Brain microvascular endothelial cell (primary cell): ENCODE results near the gene ATP6AP2.

Experiments
- DNase-seq: peaks from one replicate; pipeline ENCODE4 v3.0.0-alpha.2; 2020
- H3K27ac ChIP-seq: fragments of 250-450 bp; sonication (Bioruptor Pico); 2 replicates; pipeline ENCODE4 v1.5.1; 2020; ENCODE audit warnings: mild to moderate bottlenecking, moderate library complexity
- H3K27me3 ChIP-seq: fragments of 250-450 bp; sonication (Bioruptor Pico); replicated peaks from 2 replicates; pipeline ENCODE4 v1.5.1; 2020; ENCODE audit warnings: mild to moderate bottlenecking
- H3K36me3 ChIP-seq: fragments of 250-450 bp; sonication (Bioruptor Pico); replicated peaks from 2 replicates; pipeline ENCODE4 v1.5.1; 2020; ENCODE audit warnings: mild to moderate bottlenecking
- H3K4me3 ChIP-seq: 2 replicates; pipeline ENCODE4 v1.5.1; 2011; ENCODE audit warnings: low read depth, mild to moderate bottlenecking, control low read depth, low read length, moderate library complexity
- CTCF ChIP-seq: IDR thresholded peaks from 2 replicates; pipeline ENCODE4 v1.5.1; 2011; ENCODE audit warnings: low read depth, mild to moderate bottlenecking, moderate library complexity, low read length, control low read depth, inconsistent platforms; ENCODE audit errors: missing control alignments
- in situ Hi-C: cut with HindIII; loops from 2 replicates; pipeline ENCODE4 v1.10.0; 2017; ENCODE audit warnings: low sequenced_read_pairs, low pct_ligation_motif_present

The ATP6AP2 gene

GRCh38 chrX:40607381-40607780 lies 26.6 kb downstream of the ATP6AP2 start:
- no peak for TF ChIP-seq CTCF
- no peak overlapping the region for H3K4me3 ChIP-seq
- no peaks in the 10 kb centered on the region for H3K36me3 ChIP-seq
- no peaks in the 10 kb centered on the region for H3K27me3 ChIP-seq
- H3K27ac ChIP-seq = no peak overlapping the region
- in situ Hi-C loops = no loop called here
- no peak for DNase-seq

GRCh38 chrX:40612511-40612910 lies 31.7 kb downstream of the ATP6AP2 start:
- DNase-seq = no peak
- in situ Hi-C loops = no loop called here
- no peak for TF ChIP-seq CTCF
- no peak overlapping the region for H3K4me3 ChIP-seq
- H3K27ac ChIP-seq = no peak overlapping the region
- no peaks in the 10 kb centered on the region for H3K27me3 ChIP-seq
- no peaks in the 10 kb centered on the region for H3K36me3 ChIP-seq

GRCh38 chrX:40615976-40616375 lies 35.2 kb downstream of the ATP6AP2 start:
- Histone ChIP-seq H3K27me3 (no peaks in the 10 kb centered on the region), H3K27ac (no peak overlapping the region), H3K36me3 (no peaks in the 10 kb centered on the region), H3K4me3 (no peak overlapping the region)
- no peak for TF ChIP-seq CTCF
- in situ Hi-C loops = no loop called here
- DNase-seq = no peak

- in situ Hi-C loops = no loop called here
- H3K4me3 ChIP-seq = no peak overlapping the region
- no peak for TF ChIP-seq CTCF
- no peak overlapping the region for H3K27ac ChIP-seq
- DNase-seq = no peak
- H3K36me3 ChIP-seq = no peaks in the 10 kb centered on the region
- no peaks in the 10 kb centered on the region for H3K27me3 ChIP-seq
These were observed 36.8 kb downstream of the ATP6AP2 start for GRCh38 chrX:40617566-40617965.

GRCh38 chrX:40622479-40623138 lies 41.8 kb downstream of the ATP6AP2 start:
- H3K27ac ChIP-seq = no peak overlapping the region
- H3K4me3 ChIP-seq = no peak overlapping the region
- TF ChIP-seq CTCF = no peak
- in situ Hi-C loops = no loop called here
- DNase-seq = no peak
- no peaks in the 10 kb centered on the region for H3K27me3 ChIP-seq
- H3K36me3 ChIP-seq = peaks cover 4% of the 10 kb centered on the region

- TF ChIP-seq CTCF = no peak
- H3K36me3 ChIP-seq = peaks cover 4% of the 10 kb centered on the region
- no peaks in the 10 kb centered on the region for H3K27me3 ChIP-seq
- DNase-seq = no peak
- H3K4me3 ChIP-seq = no peak within 1 kb of the TSS
- in situ Hi-C loops = no loop called here
- H3K27ac ChIP-seq = no peak within 1 kb of the TSS
These were observed 42.4 kb downstream of the ATP6AP2 start, which contains the start of gene MPC1L for GRCh38 chrX:40623139-40623536. Gene MPC1L, plus strand, starts transcription at chrX:40623428. Its CDS starts 138 bp downstream, at chrX:40623566.
